OCI-LY7 (cell line): ENCODE data around the gene CDNF. TPM values are rescaled to one million over a fixed set of nuclear protein-coding genes. Genes with fewer than 3 reads are reported as not detected.

Experiments used
- BruUV-seq: library from RNA; stranded (reverse); fragments of 400-500 nt; replicated peaks from 2 replicates; lab custom pipeline; 2021; lab: Mats Ljungman, UMichigan
- CTCF ChIA-PET: fragments of 300-600 bp; sonication (Branson Sonifier 250); formaldehyde crosslinking; loops from one replicate; lab custom pipeline; 2022; ENCODE audit warnings: antibody characterized with exemption; ENCODE audit not compliant: unreplicated experiment; lab: Charles Lee
- POLR2A ChIA-PET: fragments of 300-600 bp; sonication (Branson Sonifier 250); formaldehyde crosslinking; loops from one replicate; lab custom pipeline; 2022; ENCODE audit warnings: antibody characterized with exemption; lab: Charles Lee
- DNase-seq: peaks from one replicate; pipeline ENCODE4 v3.0.0-alpha.2; 2015; ENCODE audit warnings: low spot score
- H2AFZ ChIP-seq: fragments of 200-600 bp; sonication (generic), shearing (Covaris generic); 2 replicates; pipeline ENCODE4 v1.6.1; 2014; ENCODE audit warnings: mild to moderate bottlenecking, antibody characterized with exemption, low read length, moderate library complexity
- H3K27ac ChIP-seq: fragments of 200-600 bp; sonication (generic); 2 replicates; pipeline ENCODE4 v1.5.1; 2014; ENCODE audit warnings: mixed run types, low read depth, mild to moderate bottlenecking, moderate library complexity, low read length, inconsistent platforms; ENCODE audit not compliant: poor library complexity, severe bottlenecking
- H3K36me3 ChIP-seq: fragments of 200-600 bp; sonication (generic); 2 replicates; pipeline ENCODE4 v1.6.1; 2014; ENCODE audit warnings: mild to moderate bottlenecking, antibody characterized with exemption, low read length, moderate library complexity, mixed read lengths; ENCODE audit not compliant: insufficient read depth
- H3K4me1 ChIP-seq: fragments of 200-600 bp; sonication (generic); 2 replicates; pipeline ENCODE4 v1.5.1; 2014; ENCODE audit warnings: mild to moderate bottlenecking, low read length; ENCODE audit not compliant: insufficient read depth, poor library complexity, severe bottlenecking
- H3K4me2 ChIP-seq: fragments of 200-600 bp; sonication (generic); 2 replicates; pipeline ENCODE4 v1.6.1; 2014; ENCODE audit warnings: mild to moderate bottlenecking, low read length
- H3K4me3 ChIP-seq: fragments of 200-600 bp; sonication (generic); 2 replicates; pipeline ENCODE4 v1.5.1; 2014; ENCODE audit warnings: mild to moderate bottlenecking, low read depth, low read length; ENCODE audit not compliant: poor library complexity, severe bottlenecking
- H3K79me2 ChIP-seq: fragments of 200-600 bp; sonication (generic); 2 replicates; pipeline ENCODE4 v1.6.1; 2016; ENCODE audit warnings: low read depth, mild to moderate bottlenecking, low read length, moderate library complexity, mixed read lengths; ENCODE audit not compliant: insufficient read depth
- H3K9me2 ChIP-seq: fragments of 200-600 bp; sonication (generic); 2 replicates; pipeline ENCODE4 v1.6.1; 2016; ENCODE audit warnings: mild to moderate bottlenecking, low read length, mixed read lengths; ENCODE audit not compliant: insufficient read depth
- H3K9me3 ChIP-seq: fragments of 200-600 bp; sonication (generic); 2 replicates; pipeline ENCODE4 v1.6.1; 2014; ENCODE audit warnings: mild to moderate bottlenecking, mixed run types, low read length, mixed read lengths
- H4K20me1 ChIP-seq: fragments of 200-600 bp; sonication (generic); 2 replicates; pipeline ENCODE4 v1.6.1; 2014; ENCODE audit warnings: mild to moderate bottlenecking, antibody characterized with exemption, low read length, moderate library complexity, mixed read lengths; ENCODE audit not compliant: insufficient read depth
- CTCF ChIP-seq: fragments of 200-600 bp; sonication (generic); conservative IDR thresholded peaks from 2 replicates; pipeline ENCODE4 v1.5.1; 2014; ENCODE audit warnings: mild to moderate bottlenecking, antibody characterized with exemption, low read length, moderate library complexity, mixed read lengths
- EZH2phosphoT487 ChIP-seq: fragments of 200-600 bp; sonication (generic); IDR thresholded peaks from 2 replicates; pipeline ENCODE4 v1.6.1; 2018; ENCODE audit warnings: low read depth, borderline replicate concordance, mild to moderate bottlenecking, mixed run types, antibody characterized with exemption, low read length, moderate library complexity, mixed read lengths
- intact Hi-C: fragments of 100-400 bp; cut with micrococcal nuclease; formaldehyde crosslinking; loops from one replicate; pipeline ENCODE4 v1.10.0; 2022; ENCODE audit not compliant: unreplicated experiment
- total RNA-seq, 2 experiments: library from RNA; depleted of rRNA in 1 of 2; stranded (reverse); fragments of >200 nt in 1 of 2; shearing (Covaris generic) in 1 of 2; gene quantifications; 2 replicates each; pipeline ENCODE4 v1.2.3, GENCODE V29; 2014 to 2022

Gene CDNF
- total RNA-seq, 2 experiments from 2014 or later, result 3.2 to 3.7 TPM

GRCh38 chr10:14821635-14822375, 16.0 kb downstream of the CDNF start:
- Histone ChIP-seq H3K36me3 (no peaks in the 10 kb centered on the region), H3K4me1 (peaks cover 28% of the 10 kb centered on the region), H3K4me3 (no peak overlapping the region), H3K4me2 (no peak overlapping the region), H2AFZ (no peak overlapping the region; the same call in 1 of the 2 replicates), H3K9me3 (no peaks in the 10 kb centered on the region), H3K9me2 (no peaks in the 10 kb centered on the region), H4K20me1 (no peaks in the 10 kb centered on the region), H3K79me2 (no peaks in the 10 kb centered on the region), H3K27ac (no peak overlapping the region)
- no peak for DNase-seq
- no TSS peak for BruUV-seq
- CTCF ChIA-PET, result no interaction called here
- POLR2A ChIA-PET, result interaction anchor here (1.9 to 2.0 kb wide), 2 partner anchors 16 to 70 kb away, joined by 4 to 6 read pairs; partner anchors contain the start of genes CDNF, HSPA14 and MSANTD7
- intact Hi-C loops, result loop anchor here (2.0 kb wide), 3 partner anchors 163 to 285 kb away; no protein-coding TSS in a partner anchor
- TF ChIP-seq EZH2phosphoT487 (no peak), CTCF (no peak)

GRCh38 chr10:14820775-14821154, 17.1 kb downstream of the CDNF start:
- Histone ChIP-seq H4K20me1 (no peaks in the 10 kb centered on the region), H2AFZ (peak overlapping the region; percentile 75; the same call in 1 of the 2 replicates), H3K4me3 (no peak overlapping the region), H3K4me2 (0 out of 2 replicates have a peak overlapping the region, but pooled peaks have one; percentile 6), H3K9me3 (no peaks in the 10 kb centered on the region), H3K9me2 (no peaks in the 10 kb centered on the region), H3K36me3 (no peaks in the 10 kb centered on the region), H3K4me1 (peaks cover 24% of the 10 kb centered on the region), H3K79me2 (no peaks in the 10 kb centered on the region), H3K27ac (no peak overlapping the region)
- POLR2A ChIA-PET, result interaction anchor here (0.6 to 1.9 kb wide), 3 partner anchors 18 to 312 kb away, joined by 3 to 5 read pairs (median 4); no protein-coding TSS in a partner anchor
- intact Hi-C loops, result no loop called here
- TF ChIP-seq CTCF, result no peak
- TF ChIP-seq EZH2phosphoT487, result no peak
- CTCF ChIA-PET, result no interaction called here
- peak; percentile 51 for DNase-seq
- no TSS peak for BruUV-seq
